ENCODE data around the gene DCPS.

DNA sequence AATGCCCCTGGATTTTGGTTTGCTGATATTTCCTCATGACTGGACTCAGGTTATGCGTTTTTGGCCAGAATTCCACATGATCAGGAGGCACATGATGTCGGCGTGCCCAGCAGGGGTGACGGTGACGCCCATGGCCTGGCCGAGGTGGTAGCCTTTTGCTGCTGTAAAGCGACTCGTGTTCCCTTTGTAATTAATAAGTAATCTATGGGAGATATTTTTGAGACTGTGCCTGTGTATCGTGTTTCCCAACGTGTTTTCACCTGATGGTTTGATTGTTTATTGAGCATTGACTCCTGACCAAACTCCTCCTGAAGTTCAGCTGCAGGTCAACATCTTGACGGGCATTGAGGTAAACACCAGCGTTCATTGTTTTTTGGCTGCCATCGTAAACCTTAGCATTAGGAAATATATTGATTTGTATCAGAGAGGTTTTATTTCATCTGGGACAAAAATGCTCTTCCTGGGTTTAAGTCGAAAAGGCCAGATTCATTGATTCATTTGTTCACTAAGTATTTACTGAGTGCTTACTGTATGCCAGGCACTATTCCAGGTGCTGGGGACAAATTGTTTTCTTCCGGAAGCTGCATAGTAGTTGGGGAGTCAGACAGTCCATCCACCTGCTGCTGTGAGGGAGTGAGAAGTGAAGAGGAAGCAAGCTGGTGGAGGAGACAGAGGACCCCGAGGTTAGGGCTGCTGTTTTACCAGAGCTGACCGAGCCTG, 23.6 kb downstream of the DCPS start:
- TF ChIP-seq, protein P1, sequence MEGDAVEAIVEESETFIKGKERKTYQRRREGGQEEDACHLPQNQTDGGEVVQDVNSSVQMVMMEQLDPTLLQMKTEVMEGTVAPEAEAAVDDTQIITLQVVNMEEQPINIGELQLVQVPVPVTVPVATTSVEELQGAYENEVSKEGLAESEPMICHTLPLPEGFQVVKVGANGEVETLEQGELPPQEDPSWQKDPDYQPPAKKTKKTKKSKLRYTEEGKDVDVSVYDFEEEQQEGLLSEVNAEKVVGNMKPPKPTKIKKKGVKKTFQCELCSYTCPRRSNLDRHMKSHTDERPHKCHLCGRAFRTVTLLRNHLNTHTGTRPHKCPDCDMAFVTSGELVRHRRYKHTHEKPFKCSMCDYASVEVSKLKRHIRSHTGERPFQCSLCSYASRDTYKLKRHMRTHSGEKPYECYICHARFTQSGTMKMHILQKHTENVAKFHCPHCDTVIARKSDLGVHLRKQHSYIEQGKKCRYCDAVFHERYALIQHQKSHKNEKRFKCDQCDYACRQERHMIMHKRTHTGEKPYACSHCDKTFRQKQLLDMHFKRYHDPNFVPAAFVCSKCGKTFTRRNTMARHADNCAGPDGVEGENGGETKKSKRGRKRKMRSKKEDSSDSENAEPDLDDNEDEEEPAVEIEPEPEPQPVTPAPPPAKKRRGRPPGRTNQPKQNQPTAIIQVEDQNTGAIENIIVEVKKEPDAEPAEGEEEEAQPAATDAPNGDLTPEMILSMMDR (IDR thresholded peaks at IDR 0.05), result no peak
- no peak for TF ChIP-seq EZH2phosphoT487 (IDR thresholded peaks at IDR 0.05)
